ENCODE results near the gene CACNA2D3. TPM values are rescaled to one million over a fixed set of nuclear protein-coding genes. Genes with fewer than 3 reads are reported as not detected.

The CACNA2D3 gene
- polyA plus RNA-seq, 3 donors: 8.3 to 21.5 (median 10.4) TPM

DNA sequence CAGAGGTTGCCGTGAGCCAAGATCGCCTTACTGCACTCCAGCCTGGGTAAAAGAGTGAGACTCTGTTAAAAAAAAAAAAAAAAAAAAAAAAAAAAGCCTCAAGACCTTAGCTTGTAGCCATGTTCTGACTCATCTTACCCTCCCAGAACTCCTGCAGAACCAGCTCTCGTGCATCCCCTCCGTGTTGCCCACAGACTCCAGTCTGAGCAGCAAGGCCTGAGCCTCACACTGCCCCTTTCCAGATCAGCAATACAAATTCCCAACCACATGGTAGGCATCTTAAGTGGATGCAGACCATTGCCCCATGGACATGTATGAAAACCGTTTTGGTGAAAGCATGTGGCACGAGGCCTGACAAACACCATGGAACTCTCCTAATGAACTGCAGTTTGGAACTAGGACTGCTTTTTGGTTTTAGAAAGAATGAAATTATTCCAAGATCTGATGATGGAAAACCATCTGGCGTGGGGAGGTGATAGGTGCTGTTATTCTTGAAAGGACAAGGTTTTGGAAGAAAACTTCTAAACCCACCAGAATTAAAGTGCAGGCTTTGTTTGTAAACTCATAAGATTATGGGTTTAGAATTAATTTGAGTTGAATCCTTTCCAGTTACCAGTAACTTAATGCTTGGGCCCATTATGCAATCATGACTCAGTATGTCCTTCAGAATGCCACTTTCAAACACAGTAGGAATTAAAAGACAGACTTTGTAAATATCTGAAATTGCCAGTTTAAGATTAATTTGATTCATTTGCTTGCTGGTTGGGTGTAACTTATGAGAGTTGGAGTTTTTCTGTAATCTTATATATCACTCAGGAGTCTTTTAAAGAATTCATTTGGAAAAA, 969.3 kb downstream of the CACNA2D3 start:
- H3K36me3 Mint-ChIP-seq: no peaks in the 10 kb centered on the region
- H3K4me1 Mint-ChIP-seq: no peaks in the 10 kb centered on the region
- no peak overlapping the region for H3K4me2 ChIP-seq (replicated peaks; ENCODE audit: extremely low read depth, low read length, poor library complexity, severe bottlenecking)
- no peaks in the 10 kb centered on the region for H3K36me3 ChIP-seq (replicated peaks in 1 of 2; ENCODE audit: control insufficient read depth in 1 of 2, insufficient read depth in 2 of 2, low read length in 2 of 2)
- no peak overlapping the region for H3K4me3 Mint-ChIP-seq
- intact Hi-C loops (cut with micrococcal nuclease): no loop called here
- H3K4me3 ChIP-seq (replicated peaks in 1 of 3; ENCODE audit: low read depth in 2 of 3, low read length in 3 of 3): no peak overlapping the region
- H3K27me3 Mint-ChIP-seq (ENCODE audit: low read depth in 3 of 3): peaks cover 2 to 11% (median 11%) of the 10 kb centered on the region in 3 donors
- no peaks in the 10 kb centered on the region for H4K20me1 ChIP-seq (ENCODE audit: insufficient read depth, low read length)
- WGBS (ENCODE audit: insufficient coverage): 95% methylated on average over 4 of the region's 7 CpGs
- no peaks in the 10 kb centered on the region for H3K79me2 ChIP-seq (ENCODE audit: insufficient read depth, low read length)
- H3K4me1 ChIP-seq (ENCODE audit: control insufficient read depth in 1 of 2, insufficient read depth in 2 of 2, low read length in 2 of 2): no peaks in the 10 kb centered on the region
- no peak overlapping the region for H3K27ac ChIP-seq (ENCODE audit: low read depth in 1 of 2, low read length in 2 of 2)
- peaks cover 0 to 4% of the 10 kb centered on the region in 2 donors for H3K9me3 ChIP-seq (replicated peaks in 1 of 2; ENCODE audit: control insufficient read depth in 1 of 2, insufficient read depth in 1 of 2, low read length in 2 of 2)
- TF ChIP-seq, protein P1, sequence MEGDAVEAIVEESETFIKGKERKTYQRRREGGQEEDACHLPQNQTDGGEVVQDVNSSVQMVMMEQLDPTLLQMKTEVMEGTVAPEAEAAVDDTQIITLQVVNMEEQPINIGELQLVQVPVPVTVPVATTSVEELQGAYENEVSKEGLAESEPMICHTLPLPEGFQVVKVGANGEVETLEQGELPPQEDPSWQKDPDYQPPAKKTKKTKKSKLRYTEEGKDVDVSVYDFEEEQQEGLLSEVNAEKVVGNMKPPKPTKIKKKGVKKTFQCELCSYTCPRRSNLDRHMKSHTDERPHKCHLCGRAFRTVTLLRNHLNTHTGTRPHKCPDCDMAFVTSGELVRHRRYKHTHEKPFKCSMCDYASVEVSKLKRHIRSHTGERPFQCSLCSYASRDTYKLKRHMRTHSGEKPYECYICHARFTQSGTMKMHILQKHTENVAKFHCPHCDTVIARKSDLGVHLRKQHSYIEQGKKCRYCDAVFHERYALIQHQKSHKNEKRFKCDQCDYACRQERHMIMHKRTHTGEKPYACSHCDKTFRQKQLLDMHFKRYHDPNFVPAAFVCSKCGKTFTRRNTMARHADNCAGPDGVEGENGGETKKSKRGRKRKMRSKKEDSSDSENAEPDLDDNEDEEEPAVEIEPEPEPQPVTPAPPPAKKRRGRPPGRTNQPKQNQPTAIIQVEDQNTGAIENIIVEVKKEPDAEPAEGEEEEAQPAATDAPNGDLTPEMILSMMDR (IDR thresholded peaks at IDR 0.05): no peak
- no peak overlapping the region for H3K9ac ChIP-seq (ENCODE audit: insufficient read depth, low read length, poor library complexity, severe bottlenecking)
- peak overlapping the region in 2 of 7 donors; percentile 18 to 77 for H3K27ac Mint-ChIP-seq
- peaks cover 0 to 7% (median 5%) of the 10 kb centered on the region in 7 donors for H3K9me3 Mint-ChIP-seq
- no peaks in the 10 kb centered on the region for H3K27me3 ChIP-seq (ENCODE audit: control insufficient read depth in 2 of 2, insufficient read depth in 2 of 2, low read length in 2 of 2)
- DNase-seq: no peak
- no peak overlapping the region for H2AFZ ChIP-seq (ENCODE audit: insufficient read depth, low read depth, low read length, poor library complexity, severe bottlenecking)

DNA sequence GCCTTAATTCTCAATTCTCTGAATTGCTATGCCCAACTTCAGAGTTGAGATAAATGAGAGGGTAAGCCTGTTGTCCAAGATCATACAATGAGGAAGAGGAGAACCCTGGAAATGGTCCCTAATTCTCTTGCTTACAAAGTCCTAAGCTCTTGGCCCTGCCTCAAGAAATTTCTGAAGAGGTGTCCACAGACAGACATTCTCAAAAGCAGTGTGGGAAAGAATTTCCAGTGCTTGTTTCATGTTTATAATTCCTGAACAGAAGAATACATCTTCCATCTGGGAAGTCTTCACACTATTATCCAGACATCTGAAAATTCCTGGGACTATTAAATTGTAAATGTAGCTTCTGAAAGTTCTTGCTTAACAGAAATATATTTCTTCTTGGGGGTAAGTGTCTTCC, 972.3 kb downstream of the CACNA2D3 start:
- no peak for DNase-seq
- H3K79me2 ChIP-seq (ENCODE audit: insufficient read depth, low read length): no peaks in the 10 kb centered on the region
- H2AFZ ChIP-seq (ENCODE audit: insufficient read depth, low read depth, low read length, poor library complexity, severe bottlenecking): no peak overlapping the region
- no peak overlapping the region for H3K9ac ChIP-seq (ENCODE audit: insufficient read depth, low read length, poor library complexity, severe bottlenecking)
- H3K36me3 Mint-ChIP-seq: no peaks in the 10 kb centered on the region
- H3K4me3 Mint-ChIP-seq: no peak overlapping the region
- no peak overlapping the region for H3K4me2 ChIP-seq (replicated peaks; ENCODE audit: extremely low read depth, low read length, poor library complexity, severe bottlenecking)
- H3K27ac Mint-ChIP-seq: no peak overlapping the region
- H3K36me3 ChIP-seq (replicated peaks in 1 of 2; ENCODE audit: control insufficient read depth in 1 of 2, insufficient read depth in 2 of 2, low read length in 2 of 2): no peaks in the 10 kb centered on the region
- H3K4me1 ChIP-seq (ENCODE audit: control insufficient read depth in 1 of 2, insufficient read depth in 2 of 2, low read length in 2 of 2): no peaks in the 10 kb centered on the region
- no peak overlapping the region for H3K4me3 ChIP-seq (replicated peaks in 1 of 3; ENCODE audit: low read depth in 2 of 3, low read length in 3 of 3)
- no peak overlapping the region for H3K27ac ChIP-seq (ENCODE audit: low read depth in 1 of 2, low read length in 2 of 2)
- H3K9me3 Mint-ChIP-seq: peaks cover 0 to 16% (median 5%) of the 10 kb centered on the region in 7 donors
- no peaks in the 10 kb centered on the region for H3K27me3 ChIP-seq (ENCODE audit: control insufficient read depth in 2 of 2, insufficient read depth in 2 of 2, low read length in 2 of 2)
- TF ChIP-seq, protein P1 (IDR thresholded peaks at IDR 0.05): no peak
- peaks cover 0 to 2% (median 0%) of the 10 kb centered on the region in 3 donors for H3K27me3 Mint-ChIP-seq (ENCODE audit: low read depth in 3 of 3)
- H3K9me3 ChIP-seq (replicated peaks in 1 of 2; ENCODE audit: control insufficient read depth in 1 of 2, insufficient read depth in 1 of 2, low read length in 2 of 2): peaks cover 4 to 10% of the 10 kb centered on the region in 2 donors
- H3K4me1 Mint-ChIP-seq: no peaks in the 10 kb centered on the region
- intact Hi-C loops (cut with micrococcal nuclease): no loop called here
- H4K20me1 ChIP-seq (ENCODE audit: insufficient read depth, low read length): no peaks in the 10 kb centered on the region

All from CD14-positive monocyte (primary cell).